ENCODE measurements around the gene CCL7. TPM values are rescaled to one million over a fixed set of nuclear protein-coding genes. Genes with fewer than 3 reads are reported as not detected.

The CCL7 gene
- total and polyA plus RNA-seq, 9 of the 15 experiments (the other 6 are each of a cell fraction or from before 2014, with no cell fraction given): not detected

GRCh38 chr17:34254146-34254545, 15.9 kb upstream of the CCL7 start:
- CTCF ChIA-PET (ENCODE audit: low intra/inter-chr PET ratio): no interaction called here
- TF ChIP-seq ZNF449 (CRISPR knock-in tag; IDR thresholded peaks at IDR 0.05) (no peak), ZNF311 (CRISPR knock-in tag; IDR thresholded peaks at IDR 0.05) (no peak), MGA (IDR thresholded peaks at IDR 0.05) (no peak), L3MBTL2 (IDR thresholded peaks at IDR 0.05) (no peak), TEAD2 (tag; IDR thresholded peaks at IDR 0.05) (no peak), DNMT1 (IDR thresholded peaks at IDR 0.05) (no peak), FUS (optimal IDR thresholded peaks at IDR 0.05; ENCODE audit: low read depth, low read length) (no peak), TFE3 (CRISPR knock-in tag; IDR thresholded peaks at IDR 0.05) (no peak), ZNF23 (CRISPR knock-in tag; IDR thresholded peaks at IDR 0.05) (no peak)

More at GRCh38 chr17:34254146-34254545, 15.9 kb upstream of the CCL7 start:
- in situ Hi-C loops (cut with MboI): no loop called here
- H3K79me2 ChIP-seq (ENCODE audit: control insufficient read depth, insufficient read depth, low read length): no peaks in the 10 kb centered on the region
- FAIRE-seq: no peak
- no peak overlapping the region for H3K4me3 ChIP-seq
- POLR2A ChIA-PET: no interaction called here
- whole genome bisulfite sequencing (ENCODE audit: insufficient coverage, low coverage, missing lambda C conversion rate): 8% methylated on average over 3 of the region's 3 CpGs
- H3K36me3 ChIP-seq (ENCODE audit: control insufficient read depth, insufficient read depth, low read length): no peaks in the 10 kb centered on the region
- no peak for ATAC-seq
- no peak overlapping the region for H3K4me2 ChIP-seq (ENCODE audit: insufficient read depth, low read length)
- intact Hi-C loops (cut with micrococcal nuclease): no loop called here
- H3K9ac ChIP-seq (ENCODE audit: insufficient read depth in 1 of 2, low read depth in 2 of 2, low read length in 2 of 2): no peak overlapping the region
- H3K27ac ChIP-seq (ENCODE audit: extremely low read depth, low read depth, low read length): no peak overlapping the region
- H3K9me3 ChIP-seq (replicated peaks; ENCODE audit: control insufficient read depth, insufficient read depth, low read depth, low read length): no peaks in the 10 kb centered on the region
- DNase-seq (ENCODE audit: extremely low read depth in 1 of 4, low spot score in 3 of 4): no peak
- no peak overlapping the region for H2AFZ ChIP-seq (ENCODE audit: low read depth, low read length)
- peaks cover 0 to 3% of the 10 kb centered on the region in 2 experiments; a peak in 3 of 5 replicates for H3K27me3 ChIP-seq (ENCODE audit: control insufficient read depth in 2 of 2, insufficient read depth in 2 of 2, low read length in 2 of 2)
- peaks cover 7 to 16% of the 10 kb centered on the region in 2 experiments; a peak in 4 of 5 replicates for H3K4me1 ChIP-seq (replicated peaks in 1 of 2; ENCODE audit: control insufficient read depth in 2 of 2, insufficient read depth in 2 of 2, low read length in 2 of 2)
- H3K9me1 ChIP-seq (ENCODE audit: control insufficient read depth, insufficient read depth, low read length): no peaks in the 10 kb centered on the region
- BruUV-seq (replicated peaks): no TSS peak
- H4K20me1 ChIP-seq (replicated peaks; ENCODE audit: control insufficient read depth, insufficient read depth, low read length): peaks cover 2% of the 10 kb centered on the region; the same call in 1 of the 2 replicates
